Measurements from ENCODE around the gene PRRG1.

GRCh38 chrX:37434362-37434761, 85.2 kb downstream of the PRRG1 start:
- TF ChIP-seq CTCF (IDR thresholded peaks at IDR 0.05; ENCODE audit: insufficient read depth, low read length, poor library complexity, severe bottlenecking) (no peak), EZH2phosphoT487 (conservative IDR thresholded peaks at IDR 0.05; ENCODE audit: low read length) (no peak)
